ENCODE measurements around the gene CYP17A1.
"Not testable (repeated sequence)": the region's sequence is repeated elsewhere in the genome, so short reads cannot be mapped to it uniquely, and the experiment has no call there.

Gene CYP17A1, protein sequence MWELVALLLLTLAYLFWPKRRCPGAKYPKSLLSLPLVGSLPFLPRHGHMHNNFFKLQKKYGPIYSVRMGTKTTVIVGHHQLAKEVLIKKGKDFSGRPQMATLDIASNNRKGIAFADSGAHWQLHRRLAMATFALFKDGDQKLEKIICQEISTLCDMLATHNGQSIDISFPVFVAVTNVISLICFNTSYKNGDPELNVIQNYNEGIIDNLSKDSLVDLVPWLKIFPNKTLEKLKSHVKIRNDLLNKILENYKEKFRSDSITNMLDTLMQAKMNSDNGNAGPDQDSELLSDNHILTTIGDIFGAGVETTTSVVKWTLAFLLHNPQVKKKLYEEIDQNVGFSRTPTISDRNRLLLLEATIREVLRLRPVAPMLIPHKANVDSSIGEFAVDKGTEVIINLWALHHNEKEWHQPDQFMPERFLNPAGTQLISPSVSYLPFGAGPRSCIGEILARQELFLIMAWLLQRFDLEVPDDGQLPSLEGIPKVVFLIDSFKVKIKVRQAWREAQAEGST

DNA sequence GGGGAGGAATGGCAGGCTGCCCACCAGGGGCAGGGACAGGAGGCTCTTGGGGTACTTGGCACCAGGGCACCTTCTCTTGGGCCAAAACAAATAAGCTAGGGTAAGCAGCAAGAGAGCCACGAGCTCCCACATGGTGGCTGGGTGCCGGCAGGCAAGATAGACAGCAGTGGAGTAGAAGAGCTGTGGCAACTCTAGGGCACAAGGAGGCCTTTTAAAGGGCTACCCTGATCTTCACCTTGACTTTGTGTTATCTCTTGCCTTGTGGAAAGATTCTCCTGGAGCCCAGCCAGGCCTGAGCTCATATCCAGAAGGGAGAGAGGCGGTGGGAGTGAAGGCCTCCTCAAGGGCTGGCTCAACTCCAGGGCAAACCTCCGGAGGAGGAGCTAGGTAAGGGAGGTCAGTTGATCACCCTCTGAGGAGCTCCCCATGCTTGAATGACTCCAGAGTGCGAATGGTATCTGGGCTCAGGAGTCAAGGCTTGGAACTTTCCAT is at the start of gene CYP17A1:
CYP17A1 (minus strand) TSS at position 184 of the 492 bp plus-strand sequence; CDS start at position 132, 52 bp downstream.
- DNase-seq = no peak

DNA sequence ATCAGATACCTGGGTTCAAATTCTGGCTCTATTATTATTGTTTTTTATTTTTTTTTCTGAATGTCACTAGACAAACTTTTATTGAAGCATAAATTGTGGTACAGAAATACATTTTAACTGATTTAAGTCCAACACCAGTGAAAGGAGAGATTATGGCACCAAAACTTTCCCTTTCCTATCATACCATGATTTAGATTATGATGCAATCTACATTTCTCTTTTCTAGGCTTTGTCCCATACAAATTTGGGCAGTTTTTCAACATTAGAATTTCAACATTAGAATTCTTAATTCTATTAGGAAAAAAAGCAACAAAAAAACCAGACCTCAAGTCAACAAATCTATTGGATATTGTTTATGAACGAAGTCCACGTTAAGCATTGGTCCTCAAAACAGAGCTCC is 43.0 kb upstream of the CYP17A1 start:
- no peak for DNase-seq

DNA sequence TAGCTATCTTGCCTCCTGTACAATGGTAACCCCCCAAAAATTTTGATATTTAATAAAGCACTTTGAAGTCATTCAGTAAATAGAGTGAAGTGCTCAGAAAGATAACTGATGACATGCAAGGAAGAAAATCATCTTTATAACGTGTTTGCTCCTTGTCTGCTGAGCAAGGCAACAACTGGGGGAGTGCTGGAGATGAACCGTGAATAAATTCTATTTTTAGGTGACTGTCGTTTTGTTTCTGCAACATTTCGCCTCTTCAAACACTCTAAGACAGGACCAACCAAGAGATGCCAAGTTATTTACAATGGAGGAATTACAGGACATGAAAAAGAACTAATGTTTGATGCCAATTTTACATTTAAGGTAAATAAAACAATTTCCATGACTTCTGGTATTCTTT is 41.4 kb upstream of the CYP17A1 start:
- DNase-seq = no peak

DNA sequence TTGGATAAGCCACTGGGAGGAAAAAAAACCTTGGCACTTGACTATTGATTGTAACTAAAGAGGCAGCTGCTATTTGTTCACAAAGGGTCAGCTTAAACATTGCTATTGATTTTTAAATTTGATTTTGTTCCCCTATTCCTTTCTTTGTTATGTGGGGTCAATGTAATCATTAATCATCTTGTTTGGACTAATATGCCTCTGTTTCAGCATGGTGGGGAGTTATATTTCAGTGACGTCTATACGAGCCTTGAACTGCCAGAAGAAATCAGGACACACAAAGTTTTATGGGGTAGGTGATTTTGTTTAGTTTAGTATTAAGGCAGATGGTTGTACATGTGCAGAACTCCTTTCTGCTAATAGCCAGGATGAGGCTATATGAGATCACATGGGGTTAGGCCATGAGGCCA is 39.5 kb upstream of the CYP17A1 start:
- no peak for DNase-seq

DNA sequence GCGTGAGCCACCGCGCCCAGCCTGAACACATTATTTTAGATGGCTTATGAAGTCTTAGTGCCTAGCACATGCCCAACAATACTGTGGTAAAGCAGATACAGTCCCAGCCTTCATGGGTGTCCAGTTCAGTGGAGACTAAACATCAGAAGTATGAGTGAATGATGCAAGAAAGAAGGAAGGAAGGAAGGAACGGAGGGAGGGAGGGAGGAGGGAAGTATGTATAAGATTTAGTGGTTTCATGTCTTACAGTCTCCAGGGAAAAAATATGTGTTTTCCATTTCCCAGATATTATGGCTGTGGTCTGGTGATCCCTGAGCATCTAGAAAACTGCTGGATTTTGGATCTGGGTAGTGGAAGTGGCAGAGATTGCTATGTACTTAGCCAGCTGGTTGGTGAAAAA is 35.0 kb upstream of the CYP17A1 start:
- no peak for DNase-seq

DNA sequence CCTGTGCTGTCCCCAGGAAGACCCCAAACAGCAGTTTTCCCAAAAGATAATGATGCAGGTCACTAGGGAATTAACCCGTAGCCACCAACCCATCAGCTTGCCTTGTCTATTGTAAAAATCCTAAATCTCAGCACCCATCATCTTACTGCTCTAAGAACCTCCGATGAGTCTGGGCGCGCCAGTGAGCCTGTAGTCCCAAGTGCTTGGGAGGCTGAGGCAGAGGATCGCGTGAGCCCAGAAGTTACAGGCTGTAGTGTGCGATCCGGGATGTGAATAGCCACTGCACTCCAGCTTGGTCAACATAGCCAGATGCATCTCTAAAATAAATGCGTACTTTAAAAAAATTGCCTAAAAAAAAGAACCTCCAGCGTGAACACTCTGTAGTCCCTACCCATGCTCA is 33.0 kb upstream of the CYP17A1 start:
- no peak for DNase-seq

DNA sequence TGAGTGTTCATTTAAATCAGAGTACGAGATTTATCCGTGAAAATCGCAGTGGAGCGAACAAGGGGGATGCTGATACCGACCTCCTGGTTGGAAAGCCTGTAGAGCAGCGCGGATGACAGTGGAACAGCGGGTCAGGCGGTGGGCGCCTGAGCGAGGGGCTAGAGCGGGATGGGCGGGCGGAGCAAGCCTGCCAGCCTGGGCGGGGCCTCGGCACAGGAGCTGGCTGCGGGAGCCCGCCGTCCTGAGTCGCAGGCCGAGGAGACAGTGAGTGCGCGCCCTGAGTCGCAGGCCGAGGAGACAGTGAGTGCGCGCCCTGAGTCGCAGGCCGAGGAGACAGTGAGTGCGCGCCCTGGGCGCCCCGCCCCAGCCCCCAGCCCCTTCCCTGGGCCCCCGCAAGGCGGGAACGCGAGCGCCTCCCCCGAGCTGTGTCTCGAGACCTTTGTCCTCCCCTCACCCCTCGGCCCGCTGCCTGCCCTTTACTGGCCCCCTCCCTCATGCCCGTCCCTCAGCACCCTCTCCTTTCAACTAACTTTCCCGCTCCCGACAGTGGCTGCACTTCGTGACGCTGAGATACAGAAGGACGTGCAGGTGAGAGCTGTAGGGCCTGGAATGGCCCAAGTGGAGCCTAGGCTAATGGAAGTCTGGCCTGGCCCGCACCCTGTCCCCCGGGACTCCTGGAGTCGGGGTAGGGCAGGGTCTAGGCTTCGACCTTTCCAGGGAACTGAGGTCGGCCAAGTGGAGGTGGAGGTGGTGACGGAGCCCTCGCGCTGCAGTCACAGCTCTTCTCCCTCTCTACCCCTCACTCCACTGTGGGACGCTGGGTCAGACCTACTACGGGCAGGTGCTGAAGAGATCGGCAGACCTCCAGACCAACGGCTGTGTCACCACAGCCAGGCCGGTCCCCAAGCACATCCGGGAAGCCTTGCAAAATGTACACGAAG is 32.3 kb upstream of the CYP17A1 start, which contains the start of gene AS3MT:
AS3MT (plus strand) TSS at position 213 of the 941 bp plus-strand sequence; CDS start at position 336, 123 bp downstream.
- DNase-seq = peak; percentile 44

DNA sequence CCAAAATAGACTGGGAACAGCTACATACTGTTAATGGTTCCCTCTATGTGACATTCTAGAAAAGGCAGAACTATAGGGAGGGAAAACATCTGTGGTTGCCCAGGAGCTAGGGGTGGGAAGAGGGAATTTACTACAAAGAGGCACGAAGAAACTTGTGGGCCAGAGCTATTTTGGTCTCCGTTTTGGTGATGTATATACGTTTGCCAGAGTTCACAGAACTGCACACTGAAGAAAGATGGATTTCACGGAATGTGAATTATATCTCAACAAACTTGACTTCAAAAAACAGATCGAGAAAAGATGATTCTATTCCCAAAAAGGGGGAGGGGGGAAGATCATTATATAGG is 31.7 kb upstream of the CYP17A1 start:
- no peak for DNase-seq

DNA sequence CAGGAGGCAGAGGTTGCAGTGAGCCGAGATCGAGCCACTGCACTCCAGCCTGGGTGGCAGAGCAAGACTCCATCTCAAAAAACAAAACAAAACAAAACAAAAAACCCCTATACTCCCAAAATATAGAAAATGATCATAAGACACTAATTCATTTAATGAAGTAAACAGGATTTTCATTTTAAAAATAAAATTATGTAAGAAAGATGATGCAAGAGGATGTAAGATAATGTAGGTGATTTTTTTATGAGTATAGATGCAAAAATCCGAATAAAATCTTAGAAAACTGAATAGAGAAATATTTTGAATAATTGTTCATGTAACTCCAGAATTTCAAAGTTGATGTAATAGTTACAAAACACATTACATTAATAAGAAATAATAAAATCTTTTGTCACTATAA is 28.4 kb upstream of the CYP17A1 start:
- no peak for DNase-seq

DNA sequence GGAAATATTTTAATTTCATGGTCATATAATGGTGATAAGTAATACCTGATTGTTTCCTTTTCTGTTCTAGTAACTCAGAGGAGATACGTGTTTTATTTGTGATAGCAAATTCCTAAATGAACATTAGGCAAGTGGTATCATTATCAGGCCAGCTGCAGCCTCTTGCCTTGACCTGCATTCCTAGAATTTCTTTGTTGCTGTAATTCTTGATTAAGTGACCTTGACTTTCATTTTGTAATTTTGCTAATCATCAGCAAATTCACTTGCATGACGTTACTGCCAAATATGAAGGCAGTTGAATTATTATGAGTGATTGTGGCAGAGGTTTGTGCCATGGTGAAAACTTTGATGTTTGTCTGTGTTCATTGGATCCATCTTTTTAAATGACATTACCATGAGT is 26.4 kb upstream of the CYP17A1 start:
- DNase-seq = no peak

DNA sequence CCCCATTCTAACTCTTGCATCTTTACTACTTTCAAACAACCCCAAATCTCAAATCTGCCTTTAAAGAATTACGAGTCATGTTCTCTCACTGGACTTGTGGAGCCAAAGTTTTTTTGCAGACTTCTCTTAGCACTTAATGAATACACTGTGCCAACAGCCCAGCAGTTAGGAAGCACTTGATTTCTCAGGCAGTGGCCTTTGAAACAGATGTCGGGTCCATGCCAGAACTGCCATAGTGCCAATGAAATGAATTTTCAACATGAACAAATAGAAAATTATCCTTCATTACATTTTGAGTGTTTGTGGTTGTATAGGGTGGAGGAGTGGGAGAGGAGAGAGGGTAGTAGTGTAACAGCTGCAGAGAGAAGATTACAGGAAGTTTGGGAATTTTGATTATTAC is 22.7 kb upstream of the CYP17A1 start:
- DNase-seq = no peak

DNA sequence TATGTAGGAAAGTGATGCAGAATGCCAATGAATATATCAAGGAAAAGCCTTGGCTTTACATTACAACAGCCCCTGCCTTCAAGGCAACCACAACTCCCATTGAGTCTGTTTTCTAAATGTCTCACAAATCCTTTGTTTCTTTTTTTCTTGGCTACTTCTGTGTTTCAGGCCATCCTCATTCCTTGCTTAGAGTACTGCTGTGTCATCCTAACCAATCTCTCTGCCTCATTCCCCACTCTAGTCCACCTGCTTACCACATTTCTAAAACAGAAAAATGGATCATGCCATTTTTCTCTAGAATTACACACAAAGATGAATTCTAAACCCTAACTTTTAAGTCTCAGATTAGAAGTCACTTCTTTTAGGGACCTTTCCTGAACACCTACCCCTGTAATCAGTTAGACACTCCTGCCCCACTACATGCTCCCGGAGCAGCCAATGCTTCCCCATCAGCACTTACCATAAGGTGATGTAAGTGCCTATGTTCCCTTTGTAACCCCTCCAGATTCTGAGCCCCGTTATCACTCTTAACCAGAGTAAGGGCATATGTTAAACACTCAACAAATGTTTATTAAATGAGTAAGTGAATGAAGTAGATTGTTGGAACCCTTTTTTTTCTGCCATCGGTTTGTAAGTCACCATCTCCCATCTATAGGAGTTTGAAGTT is 19.7 kb upstream of the CYP17A1 start:
- no peak for DNase-seq

DNA sequence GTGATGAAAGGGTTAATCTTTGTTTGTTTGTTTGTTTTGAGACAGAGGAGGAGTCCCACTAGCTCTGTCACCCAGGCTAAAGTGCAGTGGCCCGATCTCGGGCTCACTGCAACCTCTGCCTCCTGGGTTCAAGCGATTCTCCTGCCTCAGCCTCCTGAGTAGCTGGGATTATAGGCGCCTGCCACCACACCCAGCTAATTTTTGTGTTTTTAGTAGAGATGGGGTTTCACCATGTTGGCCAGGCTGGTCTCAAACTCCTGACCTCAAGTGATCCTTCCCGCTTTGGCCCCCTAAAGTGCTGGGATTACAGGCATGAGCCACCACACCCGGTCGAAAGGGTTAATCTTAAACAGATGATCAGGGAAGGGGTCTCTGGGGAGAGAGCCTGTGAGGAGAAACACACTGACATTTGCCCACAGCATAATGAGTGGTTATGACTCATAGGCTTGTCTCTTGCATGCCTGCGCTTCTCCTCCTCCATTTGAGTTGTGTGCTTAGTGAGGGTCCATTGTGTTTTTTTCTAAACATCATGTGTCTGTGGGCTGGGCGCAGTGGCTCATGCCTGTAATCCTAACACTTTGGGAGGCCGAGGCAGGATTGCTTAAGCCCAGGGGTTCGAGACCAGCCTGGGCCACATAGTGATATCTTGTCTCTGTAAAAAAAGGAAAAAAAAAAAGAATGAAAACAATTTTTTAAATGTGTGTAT is 18.7 kb upstream of the CYP17A1 start:
- not testable (repeated sequence) for DNase-seq

DNA sequence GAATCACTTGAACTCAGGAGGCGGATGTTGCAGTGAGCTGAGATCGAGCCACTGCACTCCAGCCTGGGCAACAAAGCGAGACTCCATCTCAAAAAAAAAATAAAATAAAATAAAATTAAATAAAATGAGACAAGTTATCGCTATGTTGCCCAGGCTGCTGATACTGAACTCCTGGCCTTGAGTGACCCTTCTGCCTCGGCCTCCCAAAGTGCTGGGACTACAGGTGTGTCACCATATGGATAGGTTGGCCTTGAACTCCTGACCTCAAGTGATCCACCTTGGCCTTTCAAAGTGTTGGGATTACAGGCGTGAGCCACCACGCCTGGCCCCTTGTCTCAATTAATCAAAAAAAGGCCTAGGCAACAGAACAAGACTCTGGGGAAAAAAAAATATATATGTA is 16.0 kb upstream of the CYP17A1 start:
- DNase-seq = not testable (repeated sequence)

DNA sequence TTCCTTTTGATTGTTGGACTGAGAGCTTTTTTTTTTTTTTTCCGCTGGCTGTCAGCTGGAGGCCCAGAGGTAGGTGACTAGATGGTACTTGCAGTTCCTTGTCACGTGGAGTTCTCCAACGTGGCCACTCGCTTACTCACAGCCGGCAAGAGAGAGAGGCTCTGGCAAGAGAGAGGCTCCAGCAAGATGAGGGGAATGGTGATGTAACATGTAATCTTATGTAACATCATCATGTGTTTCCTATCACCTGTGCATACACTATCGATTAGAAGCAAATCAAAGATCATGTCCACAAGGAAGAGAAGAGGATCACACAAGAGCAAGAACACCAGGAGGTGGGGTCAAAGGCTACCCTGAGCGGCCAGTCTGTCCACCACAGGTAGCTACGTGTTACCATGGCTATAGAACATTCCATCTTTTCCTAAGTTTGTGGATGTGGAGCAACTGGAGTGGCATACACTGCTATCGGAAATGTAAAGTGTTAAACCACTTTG is 12.9 kb upstream of the CYP17A1 start:
- DNase-seq = no peak

DNA sequence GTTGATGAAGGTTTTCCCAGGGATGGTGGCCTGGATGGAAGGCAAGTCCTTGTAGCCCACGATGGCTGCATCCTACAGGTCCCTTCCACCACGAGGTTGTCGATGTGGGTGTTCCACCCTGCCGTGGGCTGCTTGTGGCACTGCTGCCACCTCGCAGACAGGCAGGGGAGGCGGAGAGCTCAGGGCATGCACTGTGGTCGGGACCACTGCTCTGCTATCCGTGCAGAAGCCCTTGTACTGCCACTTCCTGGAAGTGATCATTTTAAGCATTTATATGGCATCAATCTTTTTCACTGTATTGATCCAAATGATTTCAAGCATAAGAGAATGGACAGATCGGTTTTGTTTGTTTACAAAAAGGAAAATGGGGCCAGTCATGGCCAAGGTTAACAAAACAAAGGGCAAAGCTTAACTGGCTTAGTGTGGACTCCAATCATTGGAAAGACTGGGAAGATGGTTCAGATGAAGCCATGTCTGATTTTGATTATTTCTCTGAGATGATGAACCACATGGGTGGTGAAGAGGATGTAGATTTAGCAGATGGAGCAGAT is 8.2 kb upstream of the CYP17A1 start:
- DNase-seq = no peak

DNA sequence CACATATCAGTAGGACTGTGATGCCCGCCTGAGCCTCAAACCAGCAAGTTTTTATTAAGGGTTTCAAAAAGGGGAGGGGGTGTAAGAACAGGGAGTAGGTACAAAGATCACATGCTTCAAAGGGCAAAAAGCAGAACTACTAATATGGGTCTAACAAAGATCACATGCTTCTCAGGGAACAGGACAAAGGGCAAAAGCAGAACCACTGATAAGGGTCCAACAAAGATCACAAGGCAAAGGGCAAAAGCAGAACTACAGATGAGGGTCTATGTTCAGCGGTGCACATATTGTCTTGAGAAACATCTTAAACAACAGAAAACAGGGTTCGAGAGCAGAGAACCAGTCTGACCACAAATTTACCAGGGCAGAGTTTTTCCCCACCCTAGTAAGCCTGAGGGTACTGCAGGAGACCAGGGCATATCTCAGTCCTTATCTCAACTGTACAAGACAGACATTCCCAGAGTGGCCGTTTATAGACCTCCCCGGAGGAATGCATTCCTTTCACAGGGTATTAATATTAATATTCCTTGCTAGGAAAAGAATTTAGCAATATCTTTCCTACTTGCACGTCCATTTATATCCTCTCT is 7.1 kb upstream of the CYP17A1 start:
- DNase-seq = not testable (repeated sequence)

DNA sequence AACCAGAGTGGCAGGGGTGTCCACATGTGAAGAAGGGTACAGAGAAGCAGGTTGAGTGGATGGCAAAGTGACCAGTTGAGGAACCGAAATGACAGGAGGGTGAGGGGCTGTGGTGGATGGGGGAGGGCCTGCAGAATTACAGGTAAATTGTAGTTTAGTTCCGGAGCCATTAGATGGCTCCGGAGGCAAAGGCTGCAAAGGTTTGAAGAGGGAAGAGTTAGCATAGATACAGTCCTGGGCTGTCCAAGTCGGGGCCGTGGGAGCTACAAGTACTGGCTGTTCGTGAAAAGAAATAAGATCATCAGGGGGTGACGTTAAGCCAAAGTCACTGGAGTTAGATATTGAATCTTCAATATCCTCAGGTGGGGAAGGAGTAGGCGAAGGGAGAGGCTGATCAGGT is 5.9 kb upstream of the CYP17A1 start:
- DNase-seq = not testable (repeated sequence)

DNA sequence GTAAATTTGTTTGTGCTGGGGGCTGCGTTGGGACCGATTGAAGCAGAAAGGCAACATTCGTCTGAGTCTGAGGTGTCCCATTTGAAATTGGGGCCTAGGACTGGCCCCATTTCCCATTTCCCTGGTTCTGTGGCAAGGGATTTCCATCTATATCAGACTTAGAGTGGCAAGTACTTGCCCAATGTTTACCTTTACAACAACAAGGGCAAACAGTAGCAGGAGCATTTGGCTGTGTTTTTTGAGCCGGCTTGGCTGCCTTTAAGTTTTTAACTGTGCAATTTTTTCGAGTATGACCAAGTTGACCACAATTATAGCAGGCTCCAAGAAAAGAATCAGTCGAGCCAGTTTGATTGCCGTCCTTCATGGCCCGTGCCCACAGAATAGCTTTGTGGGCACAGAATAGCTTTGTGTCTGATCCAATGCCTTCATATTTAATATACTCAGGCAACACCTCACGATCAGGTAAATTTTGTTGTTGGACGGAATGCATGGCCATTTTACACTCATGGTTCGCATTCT is 4.7 kb upstream of the CYP17A1 start:
- DNase-seq = no peak

DNA sequence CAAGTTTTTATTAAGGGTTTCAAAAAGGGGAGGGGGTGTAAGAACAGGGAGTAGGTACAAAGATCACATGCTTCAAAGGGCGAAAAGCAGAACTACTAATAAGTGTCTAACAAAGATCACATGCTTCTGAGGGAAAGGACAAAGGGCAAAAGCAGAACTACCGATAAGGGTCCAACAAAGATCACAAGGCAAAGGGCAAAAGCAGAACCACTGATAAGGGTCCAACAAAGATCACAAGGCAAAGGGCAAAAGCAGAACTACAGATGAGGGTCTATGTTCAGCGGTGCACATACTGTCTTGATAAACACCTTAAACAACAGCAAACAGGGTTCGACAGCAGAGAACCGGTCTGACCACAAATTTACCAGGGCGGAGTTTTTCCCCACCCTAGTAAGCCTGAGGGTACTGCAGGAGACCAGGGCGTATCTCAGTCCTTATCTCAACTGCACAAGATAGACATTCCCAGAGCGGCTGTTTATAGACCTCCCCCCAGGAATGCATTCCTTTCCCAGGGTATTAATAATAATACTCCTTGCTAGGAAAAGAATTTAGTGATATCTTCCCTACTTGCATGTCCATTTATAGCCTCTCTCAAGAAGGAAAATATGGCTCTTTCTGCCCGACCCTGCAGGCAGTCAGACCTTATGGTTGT is 1.2 kb upstream of the CYP17A1 start:
- DNase-seq = not testable (repeated sequence)
